ENCODE data around the gene CCND2.

The CCND2 gene

DNA sequence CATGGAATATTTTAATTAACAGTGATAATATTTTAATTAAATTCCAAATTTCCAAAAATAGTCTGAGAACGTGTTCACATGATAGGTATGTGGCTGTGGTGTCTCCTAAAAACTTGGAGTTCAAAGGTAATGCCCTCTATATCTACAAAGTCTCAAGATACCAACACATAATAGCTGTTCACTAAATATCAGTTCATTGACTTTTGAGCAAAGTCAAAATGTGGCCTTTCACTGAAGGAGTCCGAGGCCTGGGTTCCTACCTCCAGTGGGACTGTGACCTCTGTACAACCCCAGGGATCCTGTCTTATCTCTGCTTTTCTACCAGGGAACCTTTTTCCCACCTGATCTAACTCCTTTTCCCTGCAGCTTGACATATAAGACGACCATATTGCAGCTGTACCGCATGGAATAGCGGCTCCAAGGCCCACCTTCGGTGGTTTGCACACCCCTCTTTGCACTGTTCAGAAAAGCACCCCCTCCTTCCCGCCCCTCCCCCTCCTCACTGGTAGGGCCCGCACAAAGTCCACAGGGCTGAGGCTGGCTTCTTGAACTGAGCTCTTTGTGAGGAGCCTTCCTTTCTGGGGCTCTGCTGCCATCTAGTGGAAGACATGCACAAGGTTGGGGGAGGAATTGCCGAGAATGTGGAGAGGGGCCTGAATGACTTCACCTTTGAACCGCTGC is 3.1 kb downstream of the CCND2 start:
- TF ChIP-seq, protein P1, sequence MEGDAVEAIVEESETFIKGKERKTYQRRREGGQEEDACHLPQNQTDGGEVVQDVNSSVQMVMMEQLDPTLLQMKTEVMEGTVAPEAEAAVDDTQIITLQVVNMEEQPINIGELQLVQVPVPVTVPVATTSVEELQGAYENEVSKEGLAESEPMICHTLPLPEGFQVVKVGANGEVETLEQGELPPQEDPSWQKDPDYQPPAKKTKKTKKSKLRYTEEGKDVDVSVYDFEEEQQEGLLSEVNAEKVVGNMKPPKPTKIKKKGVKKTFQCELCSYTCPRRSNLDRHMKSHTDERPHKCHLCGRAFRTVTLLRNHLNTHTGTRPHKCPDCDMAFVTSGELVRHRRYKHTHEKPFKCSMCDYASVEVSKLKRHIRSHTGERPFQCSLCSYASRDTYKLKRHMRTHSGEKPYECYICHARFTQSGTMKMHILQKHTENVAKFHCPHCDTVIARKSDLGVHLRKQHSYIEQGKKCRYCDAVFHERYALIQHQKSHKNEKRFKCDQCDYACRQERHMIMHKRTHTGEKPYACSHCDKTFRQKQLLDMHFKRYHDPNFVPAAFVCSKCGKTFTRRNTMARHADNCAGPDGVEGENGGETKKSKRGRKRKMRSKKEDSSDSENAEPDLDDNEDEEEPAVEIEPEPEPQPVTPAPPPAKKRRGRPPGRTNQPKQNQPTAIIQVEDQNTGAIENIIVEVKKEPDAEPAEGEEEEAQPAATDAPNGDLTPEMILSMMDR (IDR thresholded peaks at IDR 0.05; ENCODE audit: low read length, missing control alignments) = peak; percentile 90

DNA sequence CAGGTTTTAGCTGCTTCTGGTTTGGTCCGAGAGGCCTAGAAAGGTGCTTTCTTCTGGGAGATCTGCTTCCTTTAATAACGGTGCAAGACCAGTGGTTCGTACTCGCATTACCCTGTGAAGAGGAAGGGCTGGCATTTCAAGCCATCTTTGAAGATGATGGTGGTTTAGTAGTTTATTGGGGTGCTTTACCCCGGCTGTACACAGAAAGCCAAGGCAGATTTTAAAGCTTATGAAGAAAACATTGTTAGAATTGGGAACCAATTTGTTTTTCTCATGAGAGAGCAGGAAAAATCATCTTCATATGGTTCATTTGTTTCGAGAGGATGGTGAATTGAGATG is 3.6 kb downstream of the CCND2 start:
- no peak for DNase-seq (ENCODE audit: low read depth)
- no peak overlapping the region for H3K4me3 ChIP-seq (replicated peaks; ENCODE audit: low read depth, low read length)
- TF ChIP-seq, protein P1 (IDR thresholded peaks at IDR 0.05; ENCODE audit: low read length, missing control alignments) = no peak

More for the DNA sequence above, 3.1 kb downstream of the CCND2 start:
- no peak overlapping the region for H3K4me3 ChIP-seq (replicated peaks; ENCODE audit: low read depth, low read length)
- DNase-seq (ENCODE audit: low read depth) = peak; percentile 95

DNA sequence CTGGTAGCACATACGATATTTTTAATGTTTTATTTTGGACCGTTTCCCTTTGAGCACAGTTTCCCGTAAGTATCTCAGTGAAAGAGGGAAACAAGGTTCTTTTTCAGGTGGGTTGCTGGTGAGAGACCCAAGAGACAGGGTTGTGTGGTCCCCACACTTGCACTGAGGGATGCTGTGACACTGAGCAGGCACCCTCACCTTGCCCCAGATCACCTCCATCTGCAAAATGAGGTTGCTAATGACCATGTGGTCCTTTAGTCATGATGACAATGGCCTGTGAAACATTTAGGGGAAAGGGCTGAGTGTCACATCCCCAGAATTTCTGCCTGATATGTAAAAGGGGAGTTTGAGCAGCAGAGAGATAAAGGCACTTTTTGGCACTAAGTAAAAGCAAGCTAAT is 4.3 kb downstream of the CCND2 start:
- H3K4me3 ChIP-seq (replicated peaks; ENCODE audit: low read depth, low read length) = no peak overlapping the region
- no peak for DNase-seq (ENCODE audit: low read depth)
- TF ChIP-seq, protein P1 (IDR thresholded peaks at IDR 0.05; ENCODE audit: low read length, missing control alignments) = no peak

DNA sequence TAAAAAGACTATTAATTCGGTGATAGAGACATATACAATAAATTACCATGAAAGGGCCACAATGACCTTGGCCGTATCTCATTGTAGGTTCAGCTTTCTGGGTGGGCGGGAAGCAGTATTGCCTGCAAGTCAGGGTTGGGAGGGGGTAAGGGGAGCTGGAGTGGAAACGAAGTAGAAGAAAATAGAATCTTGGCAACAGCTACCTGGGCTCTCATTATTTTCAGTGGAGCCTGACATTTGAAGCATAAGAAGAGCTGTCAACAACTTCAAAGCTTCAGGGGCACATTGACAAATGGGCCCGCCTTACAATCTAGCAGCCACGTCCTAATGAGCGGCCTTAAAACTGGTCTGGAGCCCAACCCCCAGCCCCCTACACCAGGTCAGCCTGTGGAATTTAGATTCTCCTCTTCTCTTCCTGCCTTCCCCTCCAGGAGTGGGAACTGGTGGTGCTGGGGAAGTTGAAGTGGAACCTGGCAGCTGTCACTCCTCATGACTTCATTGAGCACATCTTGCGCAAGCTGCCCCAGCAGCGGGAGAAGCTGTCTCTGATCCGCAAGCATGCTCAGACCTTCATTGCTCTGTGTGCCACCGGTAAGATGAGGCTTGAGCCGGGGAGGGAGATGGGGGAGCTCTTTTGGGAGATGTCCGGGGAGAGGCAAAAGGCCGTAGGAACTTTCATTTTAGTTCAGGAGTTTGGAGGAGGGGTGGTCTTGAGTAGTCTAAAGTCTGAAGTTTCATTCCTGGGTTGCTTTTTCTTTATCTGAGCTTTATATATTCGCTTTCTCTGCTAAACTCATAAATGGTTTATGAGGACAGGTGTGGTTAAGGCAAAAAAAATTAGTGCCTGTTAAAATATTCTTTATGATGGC is 5.0 kb downstream of the CCND2 start:
- TF ChIP-seq, protein P1 (IDR thresholded peaks at IDR 0.05; ENCODE audit: low read length, missing control alignments) = no peak
- DNase-seq (ENCODE audit: low read depth) = no peak
- H3K4me3 ChIP-seq (replicated peaks; ENCODE audit: low read depth, low read length) = no peak overlapping the region

DNA sequence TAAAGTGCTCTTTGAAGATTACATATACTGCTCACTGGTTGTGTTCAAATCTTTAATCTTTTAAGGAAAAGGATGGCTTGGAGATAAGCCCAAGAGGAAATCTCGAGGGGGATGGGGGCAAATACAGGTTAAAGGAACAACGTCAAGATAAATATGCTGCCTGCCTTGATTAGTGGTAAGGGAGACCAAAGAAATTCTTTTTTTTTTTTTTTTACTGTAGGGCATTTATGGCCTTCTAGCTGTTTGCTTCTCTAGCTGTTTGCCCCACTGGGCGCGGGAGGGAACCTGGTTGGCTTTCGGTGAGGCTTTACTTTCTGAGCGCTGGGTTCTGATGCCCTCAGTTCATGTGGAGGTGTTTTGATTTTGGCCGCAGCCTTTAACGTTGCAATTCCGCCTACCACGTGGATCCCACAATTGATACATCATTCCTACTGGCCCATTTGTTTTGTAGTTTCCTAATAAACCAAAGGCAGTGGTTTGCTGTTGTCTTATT is 5.7 kb downstream of the CCND2 start:
- no peak overlapping the region for H3K4me3 ChIP-seq (replicated peaks; ENCODE audit: low read depth, low read length)
- TF ChIP-seq, protein P1 (IDR thresholded peaks at IDR 0.05; ENCODE audit: low read length, missing control alignments) = no peak
- DNase-seq (ENCODE audit: low read depth) = no peak

DNA sequence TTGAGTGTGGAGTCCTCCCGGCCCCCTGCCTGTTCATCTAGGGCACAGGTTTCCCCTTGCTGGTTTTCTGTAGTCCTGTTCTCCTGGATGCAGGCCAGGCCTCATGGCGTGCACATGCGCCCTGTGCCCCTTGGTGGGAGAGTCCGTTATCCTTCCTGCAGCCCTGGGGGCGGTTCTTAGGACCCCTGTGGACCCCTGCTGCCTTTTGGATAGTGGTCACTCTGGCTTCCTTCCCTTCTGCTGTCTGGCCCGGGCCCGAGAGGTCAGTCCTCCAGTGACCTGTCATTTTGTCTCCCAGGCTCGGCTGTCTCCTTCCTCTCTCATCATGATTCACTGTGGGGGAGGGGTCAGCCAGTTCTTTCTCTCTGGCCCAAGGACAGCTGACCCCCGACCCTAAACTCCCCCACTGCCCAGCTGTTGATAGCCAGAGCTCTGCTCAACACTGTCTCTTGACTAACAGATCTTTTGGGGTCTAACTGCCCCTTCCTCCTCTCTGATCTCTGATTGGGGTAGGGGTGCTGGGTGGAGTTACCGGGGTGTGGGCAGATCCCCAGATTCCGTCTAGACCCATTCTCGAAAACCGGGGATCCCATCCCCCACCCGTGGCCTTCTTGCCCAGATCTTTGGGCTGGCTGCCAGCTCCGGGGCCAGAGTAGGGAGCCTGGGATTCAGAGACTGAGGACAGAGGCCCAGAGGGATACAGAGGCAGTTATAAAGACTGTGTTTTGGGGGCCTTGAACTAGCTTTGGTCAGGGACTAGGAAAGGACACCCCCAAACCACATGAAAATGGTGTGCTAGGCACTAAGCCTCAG is 7.0 kb downstream of the CCND2 start:
- no peak for DNase-seq (ENCODE audit: low read depth)
- no peak overlapping the region for H3K4me3 ChIP-seq (replicated peaks; ENCODE audit: low read depth, low read length)
- TF ChIP-seq, protein P1 (IDR thresholded peaks at IDR 0.05; ENCODE audit: low read length, missing control alignments) = no peak
